NOMO-1 treated with dmso at 0.1 percent for 144 hours (cell line): ENCODE data around the gene RUFY4.
"Not testable (repeated sequence)": the region's sequence is repeated elsewhere in the genome, so short reads cannot be mapped to it uniquely, and the experiment has no call there.

Source experiments
- DNase-seq: peaks from one replicate; lab custom pipeline; 2025; ENCODE audit not compliant: unreplicated experiment; lab: John Stamatoyannopoulos, UW

The RUFY4 gene

DNA sequence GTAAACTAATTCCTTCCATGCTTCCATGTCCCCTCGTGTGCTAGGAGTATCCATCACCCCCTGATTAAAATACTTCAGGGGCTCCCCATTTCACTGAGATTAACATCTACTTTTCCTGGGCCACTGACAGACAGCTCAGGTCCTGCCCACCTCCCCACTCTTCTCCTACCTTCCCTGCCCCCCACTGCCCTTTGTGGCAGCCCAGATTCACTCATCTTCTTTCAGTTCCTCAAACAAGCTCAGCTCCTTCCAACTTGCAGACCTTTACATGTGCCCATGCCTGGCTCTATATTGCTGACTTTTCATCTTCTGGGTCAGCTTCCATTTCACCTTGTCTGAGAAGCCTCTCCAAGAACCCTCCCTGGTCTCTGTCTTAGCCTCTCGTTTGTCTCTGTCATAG, 12.0 kb downstream of the RUFY4 start:
- DNase-seq = peak; percentile 79

DNA sequence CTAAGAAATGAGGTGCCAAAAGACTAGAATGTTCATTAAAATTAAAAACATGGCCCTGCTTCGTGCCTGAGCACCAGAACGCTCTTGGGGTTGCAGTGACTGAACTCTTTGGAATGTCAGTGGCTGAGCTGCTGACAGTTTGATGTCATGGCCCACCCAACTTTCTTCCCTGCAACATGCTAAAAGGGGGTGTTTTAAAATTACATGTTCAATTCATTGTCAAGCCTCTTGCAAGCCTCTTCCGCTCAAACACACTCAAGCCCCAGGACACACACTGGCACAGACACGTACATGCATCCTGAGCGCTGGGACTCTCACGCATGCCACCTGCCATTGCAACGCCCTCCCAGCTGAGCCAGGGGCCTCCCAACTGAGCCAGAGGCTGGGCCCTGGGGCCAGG, 12.6 kb downstream of the RUFY4 start:
- no peak for DNase-seq

DNA sequence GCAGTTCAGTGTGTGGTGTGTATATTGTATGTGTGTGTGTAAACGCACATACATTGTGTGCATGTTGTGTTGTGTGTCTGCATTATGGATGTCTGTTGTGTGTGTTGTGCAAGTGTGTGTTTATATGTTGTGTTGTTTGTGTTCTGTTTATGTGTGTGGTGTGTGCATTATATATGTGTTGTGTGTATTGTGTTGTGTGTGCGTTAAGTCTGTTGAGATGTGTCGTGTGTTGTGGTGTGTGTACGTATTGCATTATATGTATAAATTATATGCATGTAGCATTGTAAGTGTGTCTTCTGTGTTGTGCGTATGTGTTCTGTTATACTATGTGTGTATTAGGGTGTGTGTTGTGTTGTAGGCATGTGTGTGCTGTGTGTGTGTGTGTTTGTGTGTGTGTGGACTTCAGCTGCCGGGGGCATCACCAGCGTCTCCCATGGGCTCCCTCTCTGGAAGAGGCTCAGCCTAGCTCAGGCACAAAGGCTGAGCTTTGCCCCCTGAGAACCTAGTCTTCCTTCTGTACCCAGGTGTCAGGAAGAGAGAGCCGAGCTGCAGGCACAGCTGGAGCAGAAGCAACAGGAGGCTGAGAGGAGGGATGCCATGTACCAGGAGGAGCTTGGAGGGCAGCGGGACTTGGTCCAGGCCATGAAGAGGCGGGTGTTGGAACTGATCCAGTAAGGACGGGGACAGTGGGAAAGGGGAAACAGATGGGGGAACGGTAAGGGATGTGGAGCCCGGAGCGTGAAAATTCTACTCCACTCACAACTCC, 13.7 kb downstream of the RUFY4 start:
- DNase-seq = no peak

DNA sequence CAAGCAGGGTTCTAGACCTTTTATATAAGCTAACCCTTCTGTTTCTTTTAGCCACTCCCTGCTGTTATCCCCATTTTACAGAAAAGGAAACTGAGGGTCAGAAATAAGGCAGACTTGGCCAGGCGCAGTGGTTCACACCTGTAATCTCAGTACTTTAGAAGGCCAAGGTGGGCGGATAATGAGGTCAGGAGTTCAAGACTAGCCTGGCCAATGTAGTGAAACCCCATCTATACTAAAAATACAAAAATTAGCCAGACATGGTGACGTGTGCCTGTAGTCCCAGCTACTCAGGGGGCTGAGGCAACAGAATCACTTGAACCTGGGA, 14.3 kb downstream of the RUFY4 start:
- DNase-seq = no peak

DNA sequence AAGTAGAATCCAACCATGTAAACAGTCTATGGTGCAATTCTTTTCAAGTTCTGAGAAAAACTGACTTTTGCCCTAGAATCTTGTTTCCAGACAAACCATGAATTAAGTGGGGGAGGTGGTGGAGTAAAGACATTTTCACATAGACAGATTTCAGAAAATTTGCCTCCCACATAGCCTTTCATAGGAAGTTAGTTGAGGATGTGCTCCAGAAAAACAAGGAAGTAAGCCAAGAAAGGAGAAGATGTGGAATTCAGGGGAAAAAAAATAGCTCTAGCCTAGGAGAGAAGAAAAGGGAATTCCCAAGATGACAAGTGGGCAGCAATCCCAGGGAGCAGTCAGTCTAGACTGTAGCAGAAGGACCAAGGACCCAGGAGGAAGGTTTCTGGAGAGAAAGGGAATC, 17.4 kb downstream of the RUFY4 start:
- DNase-seq = no peak

DNA sequence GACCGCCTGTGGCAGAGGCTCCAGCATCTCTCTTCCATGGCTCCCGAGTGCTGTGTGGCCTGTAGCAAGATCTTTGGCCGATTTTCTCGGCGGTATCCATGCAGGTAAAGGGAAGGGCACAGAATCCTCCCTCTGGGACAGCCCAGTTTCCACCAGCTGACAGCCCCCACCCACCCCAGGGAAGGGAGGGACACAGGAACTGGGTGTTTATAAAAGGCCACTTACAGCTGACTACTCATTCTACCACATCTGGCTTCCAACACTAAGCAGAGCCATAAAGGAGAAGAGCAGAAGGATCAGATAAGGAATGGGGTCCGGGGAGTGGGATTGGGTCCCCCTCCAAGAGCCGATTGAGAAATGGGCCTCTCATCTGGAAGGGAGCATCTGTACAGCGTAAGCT, 20.2 kb downstream of the RUFY4 start:
- no peak for DNase-seq

DNA sequence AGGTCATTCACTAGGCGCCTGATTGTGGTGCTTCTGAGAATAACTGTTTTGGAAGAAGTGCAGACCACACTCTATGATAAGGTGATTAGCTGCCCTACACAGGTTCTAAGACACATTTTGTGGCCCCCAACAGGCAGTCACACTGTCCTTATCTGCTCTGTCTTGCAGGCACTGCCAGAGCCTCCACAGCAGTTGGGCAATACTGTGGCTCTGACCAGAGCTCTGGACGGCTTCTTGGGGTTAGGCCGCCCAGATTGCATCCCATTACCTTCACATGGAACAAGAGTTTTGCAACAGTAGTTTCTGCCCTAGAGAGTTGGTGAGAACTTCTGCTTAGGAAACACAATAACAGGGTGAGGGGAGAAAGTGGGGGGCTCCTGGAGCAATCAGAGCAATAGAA, 22.7 kb downstream of the RUFY4 start:
- DNase-seq = peak; percentile 29

DNA sequence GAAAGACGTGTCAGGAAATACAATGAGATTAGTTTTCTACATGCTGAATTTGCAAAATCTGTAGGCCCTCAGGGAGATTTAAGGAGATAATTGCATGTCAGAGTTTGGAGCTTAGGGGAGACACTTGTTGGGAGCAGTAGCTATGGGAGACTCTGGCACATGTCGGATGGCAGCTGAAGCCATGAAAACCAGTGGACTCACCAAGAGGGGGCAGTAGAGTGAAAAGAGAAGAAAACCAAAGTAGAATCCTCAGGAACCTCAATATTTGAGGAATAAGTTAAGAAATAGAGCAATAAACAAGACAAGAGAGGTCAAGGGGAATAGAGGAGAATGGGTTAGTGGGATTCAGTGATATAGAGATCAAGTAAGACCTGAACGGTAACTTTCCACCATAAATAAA, 24.8 kb downstream of the RUFY4 start:
- no peak for DNase-seq

DNA sequence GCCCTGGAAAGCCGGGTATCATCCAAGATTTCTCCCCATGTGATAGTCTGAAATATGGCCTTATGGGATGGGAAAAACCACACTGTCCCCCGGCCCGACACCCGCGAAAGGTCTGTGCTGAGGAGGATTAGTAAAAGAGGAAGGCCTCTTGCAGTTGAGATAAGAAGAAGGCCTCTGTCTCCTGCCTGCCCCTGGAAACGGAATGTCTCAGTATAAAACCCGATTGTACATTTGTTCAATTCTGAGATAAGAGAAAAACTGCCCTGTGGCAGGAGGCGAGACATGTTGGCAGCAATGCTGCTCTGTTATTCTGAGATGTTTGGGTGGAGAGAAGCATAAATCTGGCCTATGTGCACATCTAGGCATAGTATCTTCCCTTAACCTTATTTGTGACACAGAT, 26.8 kb downstream of the RUFY4 start:
- no peak for DNase-seq

DNA sequence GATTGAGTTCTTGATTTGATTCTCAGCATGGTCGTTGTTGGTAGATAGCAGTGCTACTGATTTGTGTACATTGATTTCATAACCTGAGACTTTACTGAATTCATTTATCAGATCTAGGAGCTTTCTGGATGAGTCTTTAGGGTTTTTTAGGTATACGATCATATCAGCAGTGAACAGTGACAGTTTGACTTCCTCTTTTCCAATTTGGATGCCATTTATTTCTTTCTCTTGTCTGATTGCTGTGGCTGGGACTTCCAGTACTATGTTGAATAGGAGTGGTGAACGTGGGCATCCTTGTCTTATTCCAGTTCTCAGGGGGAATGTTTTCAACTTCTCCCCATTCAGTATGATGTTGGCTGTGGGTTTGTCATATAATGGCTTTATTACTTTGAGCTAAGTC, 28.9 kb downstream of the RUFY4 start:
- no peak for DNase-seq

DNA sequence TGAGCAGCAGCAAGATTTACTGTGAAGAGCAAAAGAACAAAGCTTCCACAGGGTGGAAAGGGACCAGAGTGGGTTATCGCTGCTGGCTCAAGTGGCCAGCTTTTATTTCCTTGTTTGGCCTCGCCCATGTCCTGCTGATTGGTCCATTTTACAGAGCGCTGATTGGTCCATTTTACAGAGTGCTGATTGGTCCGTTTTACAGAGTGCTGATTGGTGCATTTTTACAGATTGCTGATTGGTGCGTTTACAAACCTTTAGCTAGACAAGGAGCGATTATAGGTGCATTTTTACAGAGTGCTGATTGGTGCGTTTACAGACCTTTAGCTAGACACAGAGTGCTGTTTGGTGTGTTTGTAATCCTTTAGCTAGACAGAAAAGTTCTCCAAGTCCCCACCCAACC, 39.8 kb downstream of the RUFY4 start:
- not testable (repeated sequence) for DNase-seq

DNA sequence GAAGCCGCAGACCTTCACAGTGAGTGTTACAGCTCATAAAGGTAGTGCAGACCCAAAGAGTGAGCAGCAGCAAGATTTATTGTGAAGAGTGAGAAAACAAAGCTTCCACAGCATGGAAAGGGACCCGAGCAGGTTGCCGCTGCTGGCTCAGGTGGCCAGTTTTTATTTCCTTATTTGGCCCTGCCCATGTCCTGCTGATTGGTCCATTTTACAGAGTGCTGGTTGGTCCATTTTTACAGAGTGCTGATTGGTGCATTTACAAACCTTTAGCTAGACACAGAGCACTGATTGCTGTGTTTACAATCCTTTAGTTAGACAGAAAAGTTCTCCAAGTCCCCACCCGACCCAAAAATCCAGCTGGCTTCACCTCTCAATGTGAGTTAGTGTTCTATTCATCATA, 52.7 kb downstream of the RUFY4 start:
- DNase-seq = not testable (repeated sequence)

DNA sequence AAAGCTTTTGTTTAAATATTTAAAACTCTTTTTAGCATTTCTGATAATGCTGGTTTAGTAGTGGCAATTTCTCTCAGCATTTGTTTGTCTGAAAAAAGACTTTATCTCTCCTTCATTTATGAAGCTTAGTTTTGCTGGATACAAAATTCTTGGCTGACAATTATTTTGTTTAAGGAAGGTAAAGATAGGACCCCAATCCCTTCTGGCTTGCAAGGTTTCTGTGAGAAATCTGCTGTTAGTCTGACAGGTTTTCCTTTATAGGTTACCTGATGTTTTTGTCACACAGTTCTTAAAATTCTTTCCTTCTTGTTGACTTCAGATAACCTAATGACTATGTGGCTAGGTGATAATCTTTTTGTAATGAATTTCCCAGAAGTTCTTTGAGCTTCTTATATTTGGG, 53.2 kb downstream of the RUFY4 start:
- not testable (repeated sequence) for DNase-seq

DNA sequence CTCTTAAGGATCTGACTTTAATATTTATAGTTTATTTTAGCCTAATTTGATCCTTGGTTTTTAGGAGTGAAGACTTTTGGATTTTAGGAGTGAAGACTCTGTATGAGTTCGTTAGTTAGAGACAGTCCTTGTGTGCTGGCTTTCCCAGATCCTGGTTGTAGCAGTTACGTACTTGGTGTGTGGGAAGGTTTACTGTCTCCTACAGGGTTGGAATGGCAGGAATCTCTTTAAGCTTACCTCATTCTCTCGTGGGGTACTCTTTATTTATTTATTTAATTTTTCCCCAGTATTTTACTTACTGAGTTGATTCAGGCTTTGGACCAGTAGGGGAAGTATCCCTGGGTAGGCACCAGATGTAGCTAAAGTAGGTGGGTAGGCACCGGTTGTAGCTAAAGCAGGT, 54.9 kb downstream of the RUFY4 start:
- DNase-seq = no peak

DNA sequence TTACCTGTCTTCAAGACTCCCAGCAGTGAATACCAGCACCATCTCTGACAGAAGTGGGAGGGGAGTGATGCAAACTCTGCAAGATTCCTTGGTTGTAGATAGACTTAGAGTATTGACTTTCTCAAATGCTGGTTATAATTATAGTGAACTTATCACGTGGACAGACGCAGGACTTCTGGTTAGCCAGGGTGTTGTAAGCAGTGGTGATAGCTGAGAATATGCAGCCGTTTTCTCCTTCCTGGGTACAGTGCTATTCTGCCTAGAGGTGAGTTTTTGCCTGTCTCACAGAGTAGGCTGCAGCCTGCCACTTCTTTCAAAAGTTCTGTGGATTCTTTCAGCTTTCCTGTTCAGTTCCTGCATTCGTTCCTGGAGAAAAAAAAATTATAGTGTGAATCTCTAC, 56.0 kb downstream of the RUFY4 start:
- peak; percentile 17 for DNase-seq

DNA sequence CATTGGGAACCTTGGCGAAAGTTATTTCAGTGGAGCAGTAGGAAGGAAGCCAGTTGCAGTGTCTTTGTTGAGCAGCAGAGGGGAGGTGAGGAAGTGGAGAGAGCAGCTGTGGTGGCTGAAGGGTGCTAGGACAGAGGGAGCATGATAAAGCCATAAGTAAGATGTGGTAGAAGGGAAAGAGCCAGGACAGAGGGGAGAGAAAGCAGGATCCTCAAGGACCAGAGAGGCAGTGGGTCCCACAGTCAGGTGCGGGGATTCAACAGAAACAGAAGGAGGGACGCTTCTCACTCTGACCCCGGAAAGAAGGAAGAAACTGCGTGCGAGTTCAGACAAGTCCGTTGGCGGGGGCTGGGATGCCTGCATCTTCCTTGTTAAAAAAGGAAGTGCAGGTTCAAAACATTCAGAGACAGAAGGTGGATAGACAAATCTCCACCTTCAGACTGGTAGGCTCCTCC, 56.6 kb downstream of the RUFY4 start, which contains the start of gene CXCR2:
Gene CXCR2, plus strand, starts transcription at position 403 of the 455 bp plus-strand sequence. CDS start 8,774 bp downstream, outside the sequence.
- DNase-seq = peak; percentile 79

DNA sequence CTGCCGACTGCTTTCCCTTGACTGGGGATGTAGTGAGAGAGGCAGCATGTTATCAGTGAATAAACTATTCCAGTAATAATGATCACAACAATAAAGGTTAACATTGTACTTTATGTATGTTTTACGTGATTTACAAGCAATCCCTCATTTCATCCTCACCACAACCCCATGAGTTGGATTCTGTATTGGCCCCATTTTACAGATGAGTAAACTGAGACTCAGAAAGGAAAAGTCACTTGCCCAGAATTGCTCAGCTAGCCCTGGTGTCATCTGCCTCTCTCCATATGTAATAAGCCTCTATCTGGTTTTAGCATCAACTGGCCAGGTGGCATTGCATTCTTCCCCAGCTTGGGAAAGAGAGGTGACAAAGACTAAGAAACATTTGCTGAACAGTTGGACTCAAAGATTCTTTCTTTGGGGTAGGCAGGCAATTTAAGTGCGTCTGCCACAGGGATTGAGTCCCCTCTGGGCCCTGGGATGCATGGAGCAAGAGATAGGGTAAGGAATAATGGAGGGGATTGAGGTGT, 58.9 kb downstream of the RUFY4 start:
- no peak for DNase-seq

DNA sequence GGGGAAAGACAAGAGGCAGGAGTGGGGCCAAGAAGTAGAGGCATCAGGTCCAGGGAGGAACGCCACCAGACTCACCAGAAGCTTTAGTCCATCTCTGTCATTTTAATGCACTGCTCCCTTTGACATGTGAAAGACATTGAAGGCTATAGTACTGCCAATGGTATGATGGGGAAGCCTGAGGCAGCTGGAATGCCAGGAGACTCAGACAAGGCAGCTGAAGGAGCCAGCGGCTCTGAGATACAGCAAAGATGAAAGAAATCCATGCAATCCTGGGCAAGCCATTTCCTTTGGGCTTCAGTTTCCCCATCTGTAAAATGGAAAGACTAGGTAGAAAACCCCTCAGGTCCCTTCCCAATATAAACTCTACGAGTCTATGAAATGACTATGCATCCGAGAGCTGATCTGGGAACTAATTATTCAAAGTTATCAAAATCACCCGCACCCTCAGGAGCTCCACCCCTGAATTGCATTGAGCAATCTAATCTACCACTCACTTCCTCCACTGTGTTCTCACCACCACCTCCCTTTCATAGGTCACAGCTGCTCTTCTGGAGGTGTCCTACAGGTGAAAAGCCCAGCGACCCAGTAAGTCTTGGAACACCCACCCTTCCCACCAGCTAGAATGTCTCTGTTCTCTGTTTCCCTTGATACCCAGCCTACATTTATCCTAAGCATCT, 59.9 kb downstream of the RUFY4 start:
- peak; percentile 32 for DNase-seq

DNA sequence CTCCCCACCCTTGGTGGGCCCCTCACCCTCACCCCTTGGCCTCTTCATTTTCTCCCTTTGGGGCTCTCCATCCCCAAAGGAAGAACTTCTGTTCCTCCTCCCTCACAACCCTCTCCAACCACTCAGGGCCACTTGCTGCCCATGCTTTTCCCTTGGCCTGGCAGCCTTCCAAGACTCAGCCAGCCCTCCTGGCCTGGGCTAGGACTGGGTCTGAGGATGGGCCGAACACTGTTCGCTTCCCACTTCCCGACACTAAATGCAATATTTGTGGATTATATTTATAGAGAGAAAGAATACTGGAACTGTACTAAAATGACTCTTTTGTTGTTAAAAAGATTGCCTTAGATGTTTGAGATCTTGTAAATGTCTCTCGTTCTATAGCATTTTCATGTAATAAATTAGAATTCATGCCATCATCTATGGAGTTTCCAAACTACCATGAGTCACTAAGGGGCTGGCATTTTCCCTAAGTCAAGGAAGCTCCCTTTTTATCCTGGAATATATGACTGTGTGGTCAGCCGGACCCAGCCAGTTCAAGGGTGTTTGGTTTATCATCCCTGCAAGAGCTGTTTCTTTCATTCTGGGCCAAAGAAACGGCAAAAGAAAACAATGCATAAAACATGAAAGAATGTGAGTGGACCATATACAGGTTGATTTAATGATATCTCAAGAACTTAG, 60.5 kb downstream of the RUFY4 start:
- no peak for DNase-seq

DNA sequence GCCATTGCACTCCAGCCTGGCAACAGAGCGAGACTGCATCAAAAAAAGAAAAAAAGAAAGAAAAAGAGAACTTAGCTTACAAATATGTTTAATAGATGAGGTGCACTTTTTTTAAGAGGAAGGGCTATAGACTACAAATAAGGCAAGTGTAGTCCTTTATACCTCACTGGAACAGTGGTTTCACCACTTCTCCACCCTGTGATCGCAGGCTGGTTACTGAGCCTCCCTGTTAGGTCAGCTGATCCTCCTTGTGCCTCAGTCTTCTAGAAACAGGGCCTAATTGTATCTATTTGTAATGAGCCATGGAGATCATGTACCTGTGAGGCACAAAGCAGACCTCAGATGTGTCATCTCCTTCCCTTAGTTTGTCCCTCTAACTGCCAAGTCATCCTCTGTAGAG, 61.3 kb downstream of the RUFY4 start:
- no peak for DNase-seq

DNA sequence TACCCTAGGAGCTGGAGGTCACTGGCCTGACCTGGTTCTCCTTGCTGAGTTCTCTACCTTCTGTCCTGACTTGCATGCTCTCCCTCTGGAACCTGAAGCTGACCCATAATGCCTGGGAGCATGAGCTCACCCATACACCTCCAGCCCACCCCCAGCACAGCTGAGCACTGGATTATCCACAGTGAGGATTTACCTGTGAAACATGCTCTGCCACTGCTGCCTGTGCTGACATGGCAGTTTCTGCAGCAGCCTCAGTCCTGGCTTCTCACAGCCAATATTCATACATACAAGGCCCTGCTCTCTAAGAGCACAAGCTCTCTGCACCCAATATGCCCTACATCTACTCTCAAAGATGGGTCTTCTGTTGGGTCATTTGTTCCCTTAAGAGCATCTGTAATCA, 61.8 kb downstream of the RUFY4 start:
- no peak for DNase-seq

DNA sequence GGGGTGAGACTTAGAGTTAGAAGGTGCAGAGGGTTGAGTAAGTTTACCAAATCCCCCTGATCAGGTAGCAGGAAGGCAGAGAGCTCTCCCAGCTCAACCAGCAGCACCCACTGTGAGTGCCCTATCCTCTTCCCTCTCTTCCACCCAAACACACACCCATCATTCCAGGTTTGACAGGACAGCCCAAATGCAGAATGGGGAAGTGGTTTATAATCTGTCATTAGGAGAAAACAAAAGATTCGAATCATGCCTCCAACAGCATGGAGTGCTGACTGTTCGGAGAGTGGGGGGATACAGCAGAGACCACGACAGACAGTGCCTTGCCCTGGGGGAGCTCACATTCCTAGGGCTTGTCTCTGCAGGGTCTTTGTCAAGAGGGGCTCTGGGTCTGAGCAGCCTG, 68.5 kb downstream of the RUFY4 start:
- DNase-seq = no peak
